ENCODE results near the gene STON2. TPM values are rescaled to one million over a fixed set of nuclear protein-coding genes. Genes with fewer than 3 reads are reported as not detected.

STON2 gene
- total RNA-seq, 2 experiments from 2014 or later = 0.58 TPM; not detected in 1

DNA sequence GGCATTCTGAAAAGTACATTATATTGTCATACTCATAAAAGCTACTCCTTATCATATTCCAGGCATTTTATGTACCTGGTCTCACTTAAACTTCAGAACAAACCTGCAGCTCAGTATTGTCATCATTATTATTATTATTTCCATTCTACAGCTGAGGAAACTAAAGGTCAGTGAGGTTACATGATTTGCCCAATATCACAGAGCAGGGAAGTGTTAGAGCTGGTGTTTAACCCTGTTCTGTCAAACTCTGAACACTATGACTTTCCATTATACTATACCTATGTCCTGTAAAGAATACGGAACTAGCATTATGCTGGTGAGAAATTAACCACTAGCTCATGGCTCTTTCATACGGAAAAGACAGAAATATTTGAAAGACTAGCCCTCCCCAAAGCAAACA, 56.4 kb downstream of the STON2 start:
- ChIA-PET CTCF (no interaction called here), POLR2A (no interaction called here)
- intact Hi-C loops (cut with micrococcal nuclease) = no loop called here
- DNase-seq (no peak), ATAC-seq (no peak)
- no peak overlapping the region for H3K27ac Mint-ChIP-seq
- TF ChIP-seq, protein P1, sequence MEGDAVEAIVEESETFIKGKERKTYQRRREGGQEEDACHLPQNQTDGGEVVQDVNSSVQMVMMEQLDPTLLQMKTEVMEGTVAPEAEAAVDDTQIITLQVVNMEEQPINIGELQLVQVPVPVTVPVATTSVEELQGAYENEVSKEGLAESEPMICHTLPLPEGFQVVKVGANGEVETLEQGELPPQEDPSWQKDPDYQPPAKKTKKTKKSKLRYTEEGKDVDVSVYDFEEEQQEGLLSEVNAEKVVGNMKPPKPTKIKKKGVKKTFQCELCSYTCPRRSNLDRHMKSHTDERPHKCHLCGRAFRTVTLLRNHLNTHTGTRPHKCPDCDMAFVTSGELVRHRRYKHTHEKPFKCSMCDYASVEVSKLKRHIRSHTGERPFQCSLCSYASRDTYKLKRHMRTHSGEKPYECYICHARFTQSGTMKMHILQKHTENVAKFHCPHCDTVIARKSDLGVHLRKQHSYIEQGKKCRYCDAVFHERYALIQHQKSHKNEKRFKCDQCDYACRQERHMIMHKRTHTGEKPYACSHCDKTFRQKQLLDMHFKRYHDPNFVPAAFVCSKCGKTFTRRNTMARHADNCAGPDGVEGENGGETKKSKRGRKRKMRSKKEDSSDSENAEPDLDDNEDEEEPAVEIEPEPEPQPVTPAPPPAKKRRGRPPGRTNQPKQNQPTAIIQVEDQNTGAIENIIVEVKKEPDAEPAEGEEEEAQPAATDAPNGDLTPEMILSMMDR (IDR thresholded peaks at IDR 0.05) = no peak
- H3K9me3 Mint-ChIP-seq = no peaks in the 10 kb centered on the region
- H3K4me1 Mint-ChIP-seq (ENCODE audit: low read depth) = no peaks in the 10 kb centered on the region
- no peaks in the 10 kb centered on the region for H3K36me3 Mint-ChIP-seq (ENCODE audit: low read depth)
- H3K4me3 Mint-ChIP-seq = no peak overlapping the region
- H3K27me3 Mint-ChIP-seq = peaks cover 2% of the 10 kb centered on the region

DNA sequence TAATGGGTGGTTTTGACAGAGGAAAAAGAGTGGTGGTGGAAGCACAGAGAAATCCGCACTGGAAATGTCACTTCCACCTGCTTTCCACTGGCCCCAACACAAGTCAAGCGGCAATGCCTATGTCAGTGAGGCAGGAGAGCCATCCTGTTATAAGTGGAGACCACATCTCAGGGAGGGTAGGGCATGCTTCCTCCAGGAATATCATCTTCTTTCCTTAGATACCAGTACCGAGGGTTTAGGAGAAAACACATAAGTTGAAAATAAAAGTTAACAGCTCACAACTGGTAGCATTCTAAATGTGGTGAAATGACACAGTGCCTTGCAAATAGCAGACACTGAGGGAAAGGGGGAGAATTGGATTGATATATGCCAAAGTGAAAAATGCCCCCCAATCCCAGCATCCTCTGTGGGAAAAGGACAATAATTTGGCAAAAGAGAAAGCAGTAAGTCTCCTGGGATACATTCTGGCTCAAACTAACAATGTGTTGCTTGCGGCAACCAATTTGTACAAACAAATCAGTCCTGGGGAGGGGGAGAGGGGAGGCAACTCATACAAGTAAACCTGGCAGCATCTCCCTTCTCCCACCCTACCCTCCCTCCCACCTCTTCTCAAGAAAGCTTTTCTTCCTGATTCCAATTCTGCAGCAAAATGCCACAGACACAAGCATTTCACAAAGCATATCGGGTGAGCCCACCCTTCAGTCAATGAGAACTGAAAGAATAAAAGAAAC, 57.1 kb downstream of the STON2 start:
- H3K4me1 Mint-ChIP-seq (ENCODE audit: low read depth) = no peaks in the 10 kb centered on the region
- ChIA-PET POLR2A (no interaction called here), CTCF (interaction anchor here (0.5 kb wide), 1 partner anchor 422 kb away, joined by 3 read pairs; no protein-coding TSS in a partner anchor)
- H3K36me3 Mint-ChIP-seq (ENCODE audit: low read depth) = no peaks in the 10 kb centered on the region
- TF ChIP-seq, protein P1 (IDR thresholded peaks at IDR 0.05) = no peak
- H3K4me3 Mint-ChIP-seq = no peak overlapping the region
- H3K27ac Mint-ChIP-seq = no peak overlapping the region
- DNase-seq (no peak), ATAC-seq (no peak)
- intact Hi-C loops (cut with micrococcal nuclease) = no loop called here
- H3K27me3 Mint-ChIP-seq = peaks cover 2% of the 10 kb centered on the region
- H3K9me3 Mint-ChIP-seq = no peaks in the 10 kb centered on the region

DNA sequence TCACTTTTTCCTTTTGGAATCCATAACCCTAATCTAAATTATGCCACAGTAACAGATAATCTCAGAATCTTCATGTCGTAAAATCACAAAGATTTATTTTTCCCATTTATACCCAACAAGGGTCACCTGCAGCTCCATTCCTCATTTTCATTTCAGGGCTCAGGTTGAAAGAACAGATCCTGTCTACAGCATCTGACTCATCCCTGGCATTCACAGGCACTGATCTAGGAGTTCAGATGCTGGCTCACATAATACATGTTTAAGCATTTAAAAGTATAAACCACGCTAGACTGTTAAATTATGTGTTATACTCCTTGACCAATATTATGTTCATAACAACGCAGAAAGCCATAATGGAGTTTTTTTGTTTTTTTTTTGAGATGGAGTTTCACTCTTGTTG, 58.3 kb downstream of the STON2 start:
- Mint-ChIP-seq H3K27me3 (peaks cover 2% of the 10 kb centered on the region), H3K4me3 (no peak overlapping the region), H3K36me3 (ENCODE audit: low read depth) (no peaks in the 10 kb centered on the region), H3K4me1 (ENCODE audit: low read depth) (no peaks in the 10 kb centered on the region), H3K9me3 (no peaks in the 10 kb centered on the region), H3K27ac (no peak overlapping the region)
- no peak for DNase-seq
- intact Hi-C loops (cut with micrococcal nuclease) = no loop called here
- no peak for ATAC-seq
- ChIA-PET CTCF (no interaction called here), POLR2A (no interaction called here)
- TF ChIP-seq, protein P1 (IDR thresholded peaks at IDR 0.05) = no peak

DNA sequence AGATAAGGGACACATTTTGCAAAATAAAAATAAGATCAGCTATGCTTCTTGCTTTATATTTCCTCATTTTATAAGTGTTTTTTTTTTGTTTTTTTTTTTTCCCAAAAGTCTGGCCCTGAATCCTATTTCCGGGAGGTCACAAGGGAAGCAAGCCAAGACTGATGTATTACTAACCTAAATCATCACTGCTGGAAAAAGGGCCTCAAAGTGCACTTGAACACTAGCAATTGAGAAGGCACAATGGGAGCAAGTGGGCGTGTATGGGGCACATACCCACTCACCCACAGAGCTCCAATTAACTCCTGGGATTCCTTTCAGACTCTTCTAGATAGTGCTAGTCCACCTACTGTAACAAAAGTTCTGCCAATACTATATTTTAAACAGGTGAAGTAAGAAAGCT, 58.8 kb downstream of the STON2 start:
- Mint-ChIP-seq H3K27me3 (peaks cover 6% of the 10 kb centered on the region), H3K9me3 (no peaks in the 10 kb centered on the region), H3K27ac (no peak overlapping the region), H3K36me3 (ENCODE audit: low read depth) (no peaks in the 10 kb centered on the region), H3K4me3 (no peak overlapping the region), H3K4me1 (ENCODE audit: low read depth) (no peaks in the 10 kb centered on the region)
- ATAC-seq (no peak), DNase-seq (no peak)
- intact Hi-C loops (cut with micrococcal nuclease) = no loop called here
- POLR2A ChIA-PET = no interaction called here
- CTCF ChIA-PET = no interaction called here
- TF ChIP-seq, protein P1 (IDR thresholded peaks at IDR 0.05) = no peak

DNA sequence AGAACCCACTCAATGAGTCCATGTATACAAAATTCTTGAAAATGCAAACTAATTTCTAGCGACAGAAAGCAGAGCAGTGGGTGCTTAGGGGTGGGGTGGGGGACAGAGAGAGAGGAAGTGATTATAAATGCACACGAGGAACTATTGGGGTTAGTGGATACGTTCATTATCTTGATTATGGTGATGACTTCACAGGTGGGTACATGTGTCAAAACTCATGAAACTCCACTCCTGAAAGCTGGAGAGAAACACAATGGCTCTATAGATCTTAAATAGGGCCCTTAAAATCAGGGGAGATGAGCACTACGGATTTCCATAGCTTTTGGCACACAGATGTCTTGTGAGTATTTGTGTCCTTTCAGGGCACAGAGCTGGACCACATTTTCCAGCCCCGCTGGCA, 59.9 kb downstream of the STON2 start:
- DNase-seq (no peak), ATAC-seq (no peak)
- POLR2A ChIA-PET = no interaction called here
- Mint-ChIP-seq H3K36me3 (ENCODE audit: low read depth) (no peaks in the 10 kb centered on the region), H3K9me3 (no peaks in the 10 kb centered on the region), H3K4me3 (no peak overlapping the region), H3K27ac (no peak overlapping the region), H3K4me1 (ENCODE audit: low read depth) (no peaks in the 10 kb centered on the region), H3K27me3 (peaks cover 6% of the 10 kb centered on the region)
- TF ChIP-seq, protein P1 (IDR thresholded peaks at IDR 0.05) = no peak
- CTCF ChIA-PET = no interaction called here
- intact Hi-C loops (cut with micrococcal nuclease) = no loop called here
